GM12801 (cell line): Measurements from ENCODE around the gene CMTM8.

ENCODE experiments used
- CTCF ChIP-seq: IDR thresholded peaks from one replicate; pipeline ENCODE4 v1.5.1; 2011; ENCODE audit warnings: control low read depth; ENCODE audit not compliant: insufficient read length; ENCODE audit errors: extremely low read depth

The CMTM8 gene

GRCh38 chr3:32410367-32411246, 172.1 kb downstream of the CMTM8 start:
- no peak for TF ChIP-seq CTCF

- TF ChIP-seq CTCF: no peak
Measured at GRCh38 chr3:32411442-32411841, 173.0 kb downstream of the CMTM8 start.

GRCh38 chr3:32412887-32413286, 174.4 kb downstream of the CMTM8 start:
- TF ChIP-seq CTCF: no peak

- TF ChIP-seq CTCF: no peak
Measured at GRCh38 chr3:32413845-32414521, 175.5 kb downstream of the CMTM8 start.

GRCh38 chr3:32414522-32415202, 176.2 kb downstream of the CMTM8 start:
- TF ChIP-seq CTCF: no peak

- no peak for TF ChIP-seq CTCF
Measured at GRCh38 chr3:32419742-32420125, 181.3 kb downstream of the CMTM8 start.
